ENCODE measurements around the gene EFL1.

DNA sequence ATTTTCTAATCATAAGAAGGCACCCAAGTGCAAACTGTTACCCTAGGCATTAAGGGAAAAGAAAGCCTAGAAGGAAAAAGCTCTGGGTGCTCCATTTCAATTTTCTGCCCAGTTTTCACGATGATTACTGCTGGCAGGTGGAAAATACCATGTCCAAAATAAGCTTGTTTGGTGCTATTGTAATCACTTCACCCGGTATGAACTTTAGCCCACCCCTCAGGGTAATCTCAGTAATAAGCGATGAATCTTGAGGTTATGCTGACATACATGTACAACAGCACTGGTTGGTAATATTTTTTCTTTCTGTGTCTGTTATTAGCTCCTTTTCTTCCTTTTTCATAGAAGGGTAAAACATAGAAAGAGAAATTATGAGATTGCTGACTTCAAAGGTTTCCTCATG lies 128.1 kb downstream of the EFL1 start:
- TF ChIP-seq, protein P1, sequence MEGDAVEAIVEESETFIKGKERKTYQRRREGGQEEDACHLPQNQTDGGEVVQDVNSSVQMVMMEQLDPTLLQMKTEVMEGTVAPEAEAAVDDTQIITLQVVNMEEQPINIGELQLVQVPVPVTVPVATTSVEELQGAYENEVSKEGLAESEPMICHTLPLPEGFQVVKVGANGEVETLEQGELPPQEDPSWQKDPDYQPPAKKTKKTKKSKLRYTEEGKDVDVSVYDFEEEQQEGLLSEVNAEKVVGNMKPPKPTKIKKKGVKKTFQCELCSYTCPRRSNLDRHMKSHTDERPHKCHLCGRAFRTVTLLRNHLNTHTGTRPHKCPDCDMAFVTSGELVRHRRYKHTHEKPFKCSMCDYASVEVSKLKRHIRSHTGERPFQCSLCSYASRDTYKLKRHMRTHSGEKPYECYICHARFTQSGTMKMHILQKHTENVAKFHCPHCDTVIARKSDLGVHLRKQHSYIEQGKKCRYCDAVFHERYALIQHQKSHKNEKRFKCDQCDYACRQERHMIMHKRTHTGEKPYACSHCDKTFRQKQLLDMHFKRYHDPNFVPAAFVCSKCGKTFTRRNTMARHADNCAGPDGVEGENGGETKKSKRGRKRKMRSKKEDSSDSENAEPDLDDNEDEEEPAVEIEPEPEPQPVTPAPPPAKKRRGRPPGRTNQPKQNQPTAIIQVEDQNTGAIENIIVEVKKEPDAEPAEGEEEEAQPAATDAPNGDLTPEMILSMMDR (IDR thresholded peaks at IDR 0.05; ENCODE audit: low read length) = no peak
- TF ChIP-seq EZH2 (IDR thresholded peaks at IDR 0.05; ENCODE audit: borderline replicate concordance, low read length) = no peak

Measured in OCI-LY1 (cell line).